Subcutaneous abdominal adipose tissue (tissue), 5 donors: Measurements from ENCODE around the gene MRPS23.
"Not testable (repeated sequence)": the region's sequence is repeated elsewhere in the genome, so short reads cannot be mapped to it uniquely, and the experiment has no call there.

Experiments
- H3K27ac ChIP-seq: one replicate; pipeline ENCODE4 v1.7.0; 2013; ENCODE audit warnings: low read depth, mild to moderate bottlenecking, inconsistent platforms, low read length, moderate library complexity
- H3K27me3 ChIP-seq, 5 donors: one replicate each; pipeline ENCODE4 v1.7.0; 2013; ENCODE audit warnings: low read length in 5 of 5, inconsistent platforms in 1 of 5; ENCODE audit not compliant: control insufficient read depth in 5 of 5, insufficient read depth in 4 of 5
- H3K36me3 ChIP-seq, 5 donors: one replicate each; pipeline ENCODE4 v1.7.0; 2013; ENCODE audit warnings: low read length in 5 of 5; ENCODE audit not compliant: control insufficient read depth in 5 of 5, insufficient read depth in 5 of 5
- H3K4me1 ChIP-seq, 5 donors: one replicate each; pipeline ENCODE4 v1.7.0; 2013; ENCODE audit warnings: low read length in 5 of 5, mild to moderate bottlenecking in 3 of 5, moderate library complexity in 1 of 5; ENCODE audit not compliant: control insufficient read depth in 5 of 5, insufficient read depth in 5 of 5
- H3K4me3 ChIP-seq, 5 donors: one replicate each; pipeline ENCODE4 v1.7.0; 2013; ENCODE audit warnings: low read length in 5 of 5, low read depth in 1 of 5
- H3K9ac ChIP-seq, 5 donors: one replicate each; pipeline ENCODE4 v1.7.0; 2013; ENCODE audit warnings: low read length in 5 of 5, mild to moderate bottlenecking in 4 of 5, moderate library complexity in 3 of 5
- H3K9me3 ChIP-seq, 5 donors: one replicate each; pipeline ENCODE4 v1.7.0; 2013; ENCODE audit warnings: low read length in 5 of 5; ENCODE audit not compliant: control insufficient read depth in 5 of 5
- donor health status: healthy.
- donor health status: healthy.
- donor health status: healthy.
- donor health status: healthy.
- donor health status: healthy.

MRPS23 gene

DNA sequence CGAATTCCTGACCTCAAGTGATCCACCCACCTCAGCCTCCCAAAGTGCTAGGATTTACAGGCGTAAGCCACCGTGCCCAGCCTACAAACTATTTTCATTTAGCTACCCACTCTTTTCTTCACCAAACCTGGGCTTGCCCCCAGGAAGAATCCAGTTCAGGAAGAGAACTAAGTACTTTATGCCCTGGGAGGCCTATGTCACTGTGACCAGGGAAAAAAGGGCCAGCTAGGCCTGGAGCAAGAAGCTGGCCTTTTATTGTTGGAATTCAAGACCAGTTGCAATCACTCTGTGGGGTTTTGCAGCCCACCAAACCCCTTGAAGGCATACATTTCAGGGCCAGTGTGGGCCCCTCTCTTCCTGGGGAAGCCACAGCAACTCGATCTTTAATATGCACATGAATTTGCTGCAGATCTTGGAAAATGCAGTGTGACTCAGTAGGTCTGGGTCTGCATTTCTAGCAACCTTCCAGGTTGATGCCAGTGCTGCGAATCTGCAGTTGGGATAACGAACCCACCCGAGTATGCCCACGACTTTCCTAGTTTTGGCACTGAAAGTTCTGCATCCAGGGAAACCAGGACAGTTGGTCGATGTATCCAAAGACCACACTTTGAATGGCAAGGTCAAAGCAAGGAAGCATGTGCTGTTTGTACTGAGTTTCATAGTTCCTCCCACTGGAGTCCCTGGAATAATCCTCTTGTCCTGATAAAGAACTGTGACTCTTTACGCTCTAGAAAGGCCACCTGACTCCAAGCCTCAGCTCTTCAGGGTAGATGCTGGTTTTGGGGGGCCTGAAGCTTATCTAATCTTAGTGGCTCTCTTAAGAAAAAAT lies 7.2 kb upstream of the MRPS23 start:
- Histone ChIP-seq H3K36me3 (no peaks in the 10 kb centered on the region), H3K27me3 (no peaks in the 10 kb centered on the region), H3K9ac (no peak overlapping the region), H3K27ac (no peak overlapping the region), H3K9me3 (no peaks in the 10 kb centered on the region), H3K4me3 (no peak overlapping the region), H3K4me1 (peaks cover 8 to 33% (median 23%) of the 10 kb centered on the region in 5 donors)

DNA sequence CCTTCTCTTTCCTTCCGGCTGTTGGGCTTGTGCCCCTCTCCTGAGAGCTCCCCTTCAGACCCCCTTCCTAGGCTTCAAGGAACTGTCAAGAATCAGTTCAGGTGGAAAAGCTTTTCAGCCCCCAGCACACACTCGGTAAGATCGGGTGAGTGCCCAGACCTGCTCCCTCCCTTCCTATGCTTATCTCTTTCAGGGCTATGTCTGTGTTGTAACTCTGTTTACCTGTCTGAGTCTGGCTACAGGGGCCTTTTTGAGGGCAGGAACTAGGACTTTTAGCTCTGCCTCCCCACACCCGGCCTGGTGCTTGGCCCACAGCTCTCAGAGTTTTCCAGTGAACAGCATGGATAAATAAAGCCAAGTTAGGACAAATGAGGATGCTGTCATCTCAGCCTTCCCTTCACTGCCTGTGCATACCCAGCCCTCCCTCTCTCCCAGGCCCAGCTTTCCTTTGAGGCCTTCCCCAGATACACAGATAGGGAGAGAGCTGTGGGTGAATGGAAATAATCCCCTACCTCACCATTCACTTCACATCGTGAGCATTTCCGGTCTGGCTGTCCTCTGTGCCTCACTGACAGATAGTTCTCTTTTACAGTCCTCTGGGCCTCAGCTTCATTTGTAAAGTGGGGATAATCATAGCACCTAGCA lies 5.7 kb upstream of the MRPS23 start:
- Histone ChIP-seq H3K4me1 (peaks cover under 1 to 31% (median 22%) of the 10 kb centered on the region in 5 donors), H3K4me3 (no peak overlapping the region), H3K36me3 (no peaks in the 10 kb centered on the region), H3K9ac (no peak overlapping the region), H3K27me3 (no peaks in the 10 kb centered on the region), H3K27ac (no peak overlapping the region), H3K9me3 (no peaks in the 10 kb centered on the region)

GRCh38 chr17:57853695-57854094 lies 3.9 kb upstream of the MRPS23 start:
- Histone ChIP-seq H3K27ac (no peak overlapping the region), H3K4me3 (no peak overlapping the region), H3K27me3 (no peaks in the 10 kb centered on the region), H3K9ac (no peak overlapping the region), H3K9me3 (no peaks in the 10 kb centered on the region), H3K4me1 (peaks cover 4 to 43% (median 34%) of the 10 kb centered on the region in 5 donors), H3K36me3 (peaks cover 0 to 2% (median 0%) of the 10 kb centered on the region in 5 donors)

DNA sequence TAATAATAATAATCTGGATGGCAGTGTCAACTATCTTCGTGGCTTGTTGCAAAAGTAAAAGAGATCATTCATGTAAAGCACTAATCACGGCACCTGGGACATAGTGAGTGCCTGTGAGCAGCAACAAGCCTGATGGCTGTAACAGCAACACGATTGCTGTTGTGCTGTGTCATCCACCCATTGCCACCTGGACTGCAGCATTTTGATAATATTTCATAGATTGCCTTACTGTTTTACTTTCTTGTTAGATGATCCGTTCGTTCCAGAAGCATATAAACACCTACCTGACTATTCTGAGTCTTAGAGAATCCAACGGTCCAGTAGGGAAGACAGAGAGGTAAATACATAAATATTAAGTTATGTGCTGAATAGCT lies 3.1 kb upstream of the MRPS23 start:
- H3K27me3 ChIP-seq = no peaks in the 10 kb centered on the region
- no peaks in the 10 kb centered on the region for H3K9me3 ChIP-seq
- no peak overlapping the region for H3K27ac ChIP-seq
- peaks cover 0 to 2% (median 2%) of the 10 kb centered on the region in 5 donors for H3K36me3 ChIP-seq
- H3K4me1 ChIP-seq = peaks cover 4 to 41% (median 34%) of the 10 kb centered on the region in 5 donors
- H3K9ac ChIP-seq = no peak overlapping the region
- H3K4me3 ChIP-seq = no peak overlapping the region

GRCh38 chr17:57852092-57852954 lies 2.5 kb upstream of the MRPS23 start:
- no peaks in the 10 kb centered on the region for H3K9me3 ChIP-seq
- H3K27ac ChIP-seq = no peak overlapping the region
- peaks cover 0 to 3% (median 2%) of the 10 kb centered on the region in 5 donors for H3K36me3 ChIP-seq
- peak overlapping the region in 1 of 5 donors; percentile 16 for H3K9ac ChIP-seq
- no peaks in the 10 kb centered on the region for H3K27me3 ChIP-seq
- H3K4me1 ChIP-seq = peaks cover 4 to 40% (median 32%) of the 10 kb centered on the region in 5 donors
- H3K4me3 ChIP-seq = no peak overlapping the region

- Histone ChIP-seq H3K9ac (peak overlapping the region in 4 of 5 donors; percentile 52 to 88 (median 72)), H3K27ac (peak overlapping the region; percentile 84), H3K4me3 (peak overlapping the region; percentile 85 to 98 (median 97)), H3K27me3 (no peaks in the 10 kb centered on the region), H3K9me3 (no peaks in the 10 kb centered on the region), H3K4me1 (peaks cover 4 to 40% (median 32%) of the 10 kb centered on the region in 5 donors), H3K36me3 (peaks cover 0 to 4% (median 3%) of the 10 kb centered on the region in 5 donors)
These were observed 526 bp downstream of the MRPS23 start for GRCh38 chr17:57849163-57849873.

- not testable (repeated sequence) for H3K9ac ChIP-seq, H3K9me3 ChIP-seq, H3K27me3 ChIP-seq, H3K4me3 ChIP-seq, H3K27ac ChIP-seq, H3K36me3 ChIP-seq
- peaks cover 4 to 25% (median 22%) of the 10 kb centered on the region in 5 donors for H3K4me1 ChIP-seq
These were observed 3.5 kb downstream of the MRPS23 start for GRCh38 chr17:57846056-57846945.

DNA sequence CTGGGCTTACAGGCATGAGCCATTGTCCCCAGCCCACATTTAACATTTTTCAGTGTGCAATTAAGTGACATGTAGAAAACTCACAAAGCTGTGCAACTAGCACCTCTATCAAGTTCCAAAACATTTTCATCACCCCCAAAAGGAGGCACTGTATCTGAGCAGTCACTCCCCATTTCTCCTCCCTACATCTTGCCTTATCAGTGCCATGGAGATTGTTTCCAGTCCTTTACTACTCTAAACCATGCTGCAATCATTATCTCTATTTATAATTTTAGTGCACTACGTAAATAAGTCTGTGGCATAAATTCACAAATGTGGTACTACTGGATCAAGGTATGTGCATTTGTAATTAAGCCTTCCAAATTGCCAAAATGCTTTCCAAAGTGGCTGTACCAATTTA lies 7.6 kb downstream of the MRPS23 start:
- Histone ChIP-seq H3K27me3 (no peaks in the 10 kb centered on the region), H3K27ac (no peak overlapping the region), H3K4me3 (no peak overlapping the region), H3K9me3 (no peaks in the 10 kb centered on the region), H3K36me3 (peaks cover 23 to 33% (median 27%) of the 10 kb centered on the region in 5 donors), H3K9ac (no peak overlapping the region), H3K4me1 (peaks cover 0 to 15% (median 0%) of the 10 kb centered on the region in 5 donors)

DNA sequence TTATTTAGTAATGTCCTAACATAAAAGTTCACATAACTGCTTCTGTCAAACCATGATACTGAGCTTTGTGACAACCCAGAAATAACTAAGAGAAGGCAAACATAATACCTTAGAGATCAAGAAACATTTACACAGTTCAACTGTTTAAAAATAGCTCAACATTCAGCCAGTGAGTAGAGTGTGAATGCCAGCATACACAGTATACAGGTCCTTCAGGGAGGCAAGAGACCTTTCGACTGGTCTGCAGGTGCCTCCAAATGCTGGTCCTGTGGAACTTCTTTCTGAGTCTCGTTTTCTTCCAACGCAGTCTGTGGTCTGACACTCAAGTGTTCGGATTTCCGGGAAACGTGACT lies 10.3 kb downstream of the MRPS23 start:
- Histone ChIP-seq H3K4me3 (no peak overlapping the region), H3K27ac (no peak overlapping the region), H3K4me1 (peaks cover 0 to 15% (median 0%) of the 10 kb centered on the region in 5 donors), H3K27me3 (no peaks in the 10 kb centered on the region), H3K36me3 (peaks cover 25 to 32% (median 30%) of the 10 kb centered on the region in 5 donors), H3K9me3 (no peaks in the 10 kb centered on the region), H3K9ac (no peak overlapping the region)
